GM21825 (cell line): ENCODE data around the gene RALGPS1.

Source experiments
- ATAC-seq: cut with Tn5 transposase; IDR thresholded peaks from one replicate; pipeline ENCODE4 v1.9.1; 2021; ENCODE audit warnings: mild to moderate bottlenecking, moderate library complexity; ENCODE audit not compliant: unreplicated experiment

The RALGPS1 gene

GRCh38 chr9:126953041-126953809 lies 38.6 kb downstream of the RALGPS1 start:
- ATAC-seq = no peak

- ATAC-seq = no peak
Observed at GRCh38 chr9:126955811-126956210, 41.2 kb downstream of the RALGPS1 start.

GRCh38 chr9:126956917-126957686 lies 42.5 kb downstream of the RALGPS1 start:
- no peak for ATAC-seq

GRCh38 chr9:126957687-126958053 lies 43.1 kb downstream of the RALGPS1 start:
- no peak for ATAC-seq

GRCh38 chr9:126959336-126959735 lies 44.8 kb downstream of the RALGPS1 start:
- no peak for ATAC-seq

GRCh38 chr9:126959917-126960316 lies 45.3 kb downstream of the RALGPS1 start:
- no peak for ATAC-seq

GRCh38 chr9:126962336-126962735 lies 47.8 kb downstream of the RALGPS1 start:
- ATAC-seq = no peak

GRCh38 chr9:126965077-126965476 lies 50.5 kb downstream of the RALGPS1 start:
- no peak for ATAC-seq

- no peak for ATAC-seq
Observed at GRCh38 chr9:126965541-126966428, 51.2 kb downstream of the RALGPS1 start.

GRCh38 chr9:126971261-126971660 lies 56.7 kb downstream of the RALGPS1 start:
- no peak for ATAC-seq

GRCh38 chr9:126973651-126974529 lies 59.3 kb downstream of the RALGPS1 start:
- ATAC-seq = no peak

- no peak for ATAC-seq
Observed at GRCh38 chr9:126974594-126974993, 60.0 kb downstream of the RALGPS1 start.

GRCh38 chr9:126975327-126976220 lies 61.0 kb downstream of the RALGPS1 start:
- ATAC-seq = no peak

GRCh38 chr9:126979461-126979860 lies 64.9 kb downstream of the RALGPS1 start:
- ATAC-seq = no peak

GRCh38 chr9:126980231-126980630 lies 65.6 kb downstream of the RALGPS1 start:
- no peak for ATAC-seq

- no peak for ATAC-seq
Observed at GRCh38 chr9:126981218-126981617, 66.6 kb downstream of the RALGPS1 start.

GRCh38 chr9:126982215-126983002 lies 67.8 kb downstream of the RALGPS1 start:
- ATAC-seq = no peak

GRCh38 chr9:126983767-126984166 lies 69.2 kb downstream of the RALGPS1 start:
- no peak for ATAC-seq

GRCh38 chr9:126984969-126985368 lies 70.4 kb downstream of the RALGPS1 start:
- ATAC-seq = no peak
